Caco-2 (cell line): Measurements from ENCODE around the gene VEPH1. TPM values are rescaled to one million over a fixed set of nuclear protein-coding genes. Genes with fewer than 3 reads are reported as not detected.

ENCODE experiments used
- BruUV-seq: library from RNA; stranded (reverse); fragments of 400-500 nt; replicated peaks from 2 replicates; lab custom pipeline; 2021; lab: Mats Ljungman, UMichigan
- CTCF ChIA-PET: fragments of 300-600 bp; sonication (Branson Sonifier 250); formaldehyde crosslinking; loops from one replicate; lab custom pipeline; 2022; ENCODE audit warnings: antibody characterized with exemption; lab: Charles Lee
- POLR2A ChIA-PET: fragments of 300-600 bp; sonication (Branson Sonifier 250); formaldehyde crosslinking; loops from one replicate; lab custom pipeline; 2022; ENCODE audit warnings: antibody characterized with exemption; lab: Charles Lee
- DNase-seq, 2 experiments: peaks; one replicate each; pipeline versions ENCODE4 v3.0.0 to v3.0.0-alpha.2; 2020 to 2022
- H3K27me3 ChIP-seq: replicated peaks from 2 replicates; pipeline ENCODE4 v1.6.0; 2011; ENCODE audit warnings: low read length; ENCODE audit not compliant: control insufficient read depth, insufficient read depth
- H3K36me3 ChIP-seq: 2 replicates; pipeline ENCODE4 v1.5.1; 2011; ENCODE audit warnings: low read length; ENCODE audit not compliant: control insufficient read depth, insufficient read depth
- H3K4me1 ChIP-seq: fragments of 250-450 bp; sonication (Bioruptor Pico); 2 replicates; pipeline ENCODE4 v1.5.1; 2020; ENCODE audit warnings: mild to moderate bottlenecking
- H3K4me3 ChIP-seq: 2 replicates; pipeline ENCODE4 v1.5.1; 2011; ENCODE audit warnings: low read depth, mild to moderate bottlenecking, control low read depth, low read length
- H3K9me3 ChIP-seq: fragments of 250-450 bp; sonication (Bioruptor Pico); 2 replicates; pipeline ENCODE4 v1.5.1; 2020; ENCODE audit warnings: mild to moderate bottlenecking, moderate library complexity
- H3K27ac Mint-ChIP-seq: one replicate; pipeline ENCODE4 v1.8.0; 2022; ENCODE audit warnings: mixed read lengths; ENCODE audit not compliant: unreplicated experiment
- H3K27me3 Mint-ChIP-seq: one replicate; pipeline ENCODE4 v1.8.0; 2022; ENCODE audit warnings: mixed read lengths; ENCODE audit not compliant: insufficient read depth, unreplicated experiment
- H3K36me3 Mint-ChIP-seq: one replicate; pipeline ENCODE4 v1.8.0; 2022; ENCODE audit warnings: mild to moderate bottlenecking, mixed read lengths; ENCODE audit not compliant: insufficient read depth, unreplicated experiment
- H3K4me1 Mint-ChIP-seq: one replicate; pipeline ENCODE4 v1.8.0; 2022; ENCODE audit warnings: low read depth, mixed read lengths; ENCODE audit not compliant: unreplicated experiment
- H3K4me3 Mint-ChIP-seq: one replicate; pipeline ENCODE4 v1.8.0; 2022; ENCODE audit warnings: mild to moderate bottlenecking, moderate library complexity, mixed read lengths; ENCODE audit not compliant: unreplicated experiment
- H3K9me3 Mint-ChIP-seq: one replicate; pipeline ENCODE4 v1.8.0; 2022; ENCODE audit warnings: mixed read lengths; ENCODE audit not compliant: unreplicated experiment
- intact Hi-C: fragments of 100-400 bp; cut with micrococcal nuclease; formaldehyde crosslinking; loops from one replicate; pipeline ENCODE4 v1.10.0; 2022; ENCODE audit not compliant: unreplicated experiment
- total RNA-seq: library from RNA; stranded (reverse); gene quantifications from 2 replicates; pipeline ENCODE4 v1.2.3, GENCODE V29; 2022
- TF ChIP-seq, protein P1 (sequence below), 2 experiments: fragments of 200-600 bp in 1 of 2; IDR thresholded peaks; 1 replicate in 1 of 2; 2 replicates in 1 of 2; pipeline versions ENCODE4 v1.5.1 to v1.8.0; 2011 to 2022; ENCODE audit warnings: antibody characterized with exemption in 1 of 2, control low read depth in 1 of 2, inconsistent platforms in 1 of 2, low read depth in 1 of 2, low read length in 1 of 2, mild to moderate bottlenecking in 1 of 2, moderate library complexity in 1 of 2; ENCODE audit not compliant: insufficient read depth in 1 of 2, severe bottlenecking in 1 of 2, unreplicated experiment in 1 of 2

VEPH1 gene
- total RNA-seq, 1 experiment from 2014 or later, result 12.0 TPM

DNA sequence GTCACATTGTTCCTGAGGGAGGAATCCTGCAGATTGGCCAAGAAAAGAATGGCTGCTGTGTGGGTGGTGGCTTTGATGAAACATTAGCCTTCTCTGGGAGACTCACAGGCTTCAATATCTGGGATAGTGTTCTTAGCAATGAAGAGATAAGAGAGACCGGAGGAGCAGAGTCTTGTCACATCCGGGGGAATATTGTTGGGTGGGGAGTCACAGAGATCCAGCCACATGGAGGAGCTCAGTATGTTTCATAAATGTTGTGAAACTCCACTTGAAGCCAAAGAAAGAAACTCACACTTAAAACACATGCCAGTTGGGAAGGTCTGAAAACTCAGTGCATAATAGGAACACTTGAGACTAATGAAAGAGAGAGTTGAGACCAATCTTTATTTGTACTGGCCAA is 60.5 kb downstream of the VEPH1 start:
- TF ChIP-seq, protein P1, sequence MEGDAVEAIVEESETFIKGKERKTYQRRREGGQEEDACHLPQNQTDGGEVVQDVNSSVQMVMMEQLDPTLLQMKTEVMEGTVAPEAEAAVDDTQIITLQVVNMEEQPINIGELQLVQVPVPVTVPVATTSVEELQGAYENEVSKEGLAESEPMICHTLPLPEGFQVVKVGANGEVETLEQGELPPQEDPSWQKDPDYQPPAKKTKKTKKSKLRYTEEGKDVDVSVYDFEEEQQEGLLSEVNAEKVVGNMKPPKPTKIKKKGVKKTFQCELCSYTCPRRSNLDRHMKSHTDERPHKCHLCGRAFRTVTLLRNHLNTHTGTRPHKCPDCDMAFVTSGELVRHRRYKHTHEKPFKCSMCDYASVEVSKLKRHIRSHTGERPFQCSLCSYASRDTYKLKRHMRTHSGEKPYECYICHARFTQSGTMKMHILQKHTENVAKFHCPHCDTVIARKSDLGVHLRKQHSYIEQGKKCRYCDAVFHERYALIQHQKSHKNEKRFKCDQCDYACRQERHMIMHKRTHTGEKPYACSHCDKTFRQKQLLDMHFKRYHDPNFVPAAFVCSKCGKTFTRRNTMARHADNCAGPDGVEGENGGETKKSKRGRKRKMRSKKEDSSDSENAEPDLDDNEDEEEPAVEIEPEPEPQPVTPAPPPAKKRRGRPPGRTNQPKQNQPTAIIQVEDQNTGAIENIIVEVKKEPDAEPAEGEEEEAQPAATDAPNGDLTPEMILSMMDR (IDR thresholded peaks at IDR 0.05; ENCODE audit: insufficient read depth in 1 of 2, low read depth in 1 of 2, low read length in 1 of 2, severe bottlenecking in 1 of 2, unreplicated experiment in 1 of 2), result no peak
- Histone ChIP-seq H3K4me1 (0 out of 2 replicates have a peak, but pooled peaks cover 7% of the 10 kb centered on the region), H3K27me3 (no peaks in the 10 kb centered on the region), H3K36me3 (no peaks in the 10 kb centered on the region), H3K4me3 (no peak overlapping the region), H3K9me3 (no peaks in the 10 kb centered on the region)
- ChIA-PET POLR2A (no interaction called here), CTCF (no interaction called here)
- BruUV-seq, result no TSS peak
- H3K36me3 Mint-ChIP-seq, result no peaks in the 10 kb centered on the region
- H3K27me3 Mint-ChIP-seq, result no peaks in the 10 kb centered on the region
- no peak overlapping the region for H3K4me3 Mint-ChIP-seq
- no peak overlapping the region for H3K27ac Mint-ChIP-seq
- intact Hi-C loops, result loop anchor here (10.0 kb wide), 3 partner anchors 88 to 238 kb away; no protein-coding TSS in a partner anchor
- H3K9me3 Mint-ChIP-seq, result no peaks in the 10 kb centered on the region
- DNase-seq, result no peak
- H3K4me1 Mint-ChIP-seq, result no peaks in the 10 kb centered on the region

DNA sequence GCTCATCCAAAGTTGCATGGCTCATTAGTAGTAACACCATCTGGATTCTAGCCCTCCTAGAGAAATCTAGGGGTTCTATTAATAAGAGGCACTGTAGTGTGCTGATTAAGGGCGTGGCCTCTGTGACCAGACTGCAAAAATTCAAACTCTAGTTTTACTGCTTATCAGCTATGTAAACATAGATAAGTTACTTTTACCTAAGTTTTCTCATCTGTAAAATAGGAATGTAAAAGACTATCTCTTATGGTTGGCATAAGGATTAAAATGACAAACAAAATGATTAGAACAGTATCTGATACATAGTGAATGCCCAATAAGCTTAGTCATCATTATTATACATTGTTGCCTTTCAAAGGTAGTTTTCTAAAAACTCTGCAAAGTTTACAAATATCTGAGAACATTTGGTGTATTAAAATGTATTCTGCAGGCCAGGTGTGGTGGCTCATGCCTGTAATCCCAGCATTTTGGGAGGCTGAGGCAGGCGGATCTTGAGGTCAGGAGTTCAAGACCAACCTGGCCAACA is 62.1 kb downstream of the VEPH1 start:
- ChIA-PET POLR2A (no interaction called here), CTCF (no interaction called here)
- Mint-ChIP-seq H3K36me3 (no peaks in the 10 kb centered on the region), H3K27me3 (peaks cover 5% of the 10 kb centered on the region), H3K4me1 (peaks cover 6% of the 10 kb centered on the region), H3K4me3 (no peak overlapping the region), H3K27ac (no peak overlapping the region), H3K9me3 (no peaks in the 10 kb centered on the region)
- Histone ChIP-seq H3K36me3 (no peaks in the 10 kb centered on the region), H3K9me3 (no peaks in the 10 kb centered on the region), H3K27me3 (no peaks in the 10 kb centered on the region), H3K4me1 (0 out of 2 replicates have a peak, but pooled peaks cover 7% of the 10 kb centered on the region), H3K4me3 (no peak overlapping the region)
- intact Hi-C loops, result loop anchor here (10.0 kb wide), 3 partner anchors 86 to 236 kb away; no protein-coding TSS in a partner anchor
- TF ChIP-seq, protein P1 (IDR thresholded peaks at IDR 0.05; ENCODE audit: insufficient read depth in 1 of 2, low read depth in 1 of 2, low read length in 1 of 2, severe bottlenecking in 1 of 2, unreplicated experiment in 1 of 2), result no peak
- BruUV-seq, result no TSS peak
- no peak for DNase-seq

DNA sequence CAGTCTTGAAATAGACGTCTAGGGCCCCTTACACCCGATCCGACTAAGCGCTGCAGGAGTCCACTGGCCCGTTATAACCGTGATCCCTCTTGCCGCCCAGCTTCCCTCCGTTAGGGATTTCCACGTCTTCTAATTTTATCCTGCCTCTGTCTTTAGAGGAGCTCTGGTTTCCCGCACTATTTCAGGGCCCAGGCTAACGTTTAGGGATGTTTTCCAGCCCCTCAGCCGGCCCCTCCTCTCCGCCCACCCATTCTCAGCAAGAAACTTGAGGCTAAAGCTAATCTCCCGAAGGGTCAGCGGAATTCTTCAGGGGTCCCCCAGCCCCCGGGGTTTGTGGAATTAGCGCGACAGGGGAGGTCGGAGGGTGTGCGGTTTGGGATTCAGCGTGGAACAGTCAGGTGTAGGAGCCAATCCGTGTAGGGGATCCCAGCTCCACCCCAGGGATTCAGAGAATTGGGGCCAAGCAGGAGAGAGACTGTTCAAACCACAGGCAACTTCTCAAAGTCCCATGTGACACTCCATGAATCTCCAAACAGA is 65.0 kb downstream of the VEPH1 start:
- no peak overlapping the region for H3K27ac Mint-ChIP-seq
- H3K9me3 Mint-ChIP-seq, result no peaks in the 10 kb centered on the region
- Histone ChIP-seq H3K4me1 (0 out of 2 replicates have a peak, but pooled peaks cover 7% of the 10 kb centered on the region), H3K36me3 (no peaks in the 10 kb centered on the region), H3K9me3 (no peaks in the 10 kb centered on the region), H3K4me3 (peak overlapping the region; percentile 35), H3K27me3 (no peaks in the 10 kb centered on the region; the same call in 1 of the 2 replicates)
- CTCF ChIA-PET, result interaction anchor here (0.6 to 0.7 kb wide), 3 partner anchors 18 to 767 kb away, joined by 3 to 4 read pairs (median 3); no protein-coding TSS in a partner anchor
- H3K4me1 Mint-ChIP-seq, result peaks cover 6% of the 10 kb centered on the region
- peaks cover 18% of the 10 kb centered on the region for H3K27me3 Mint-ChIP-seq
- POLR2A ChIA-PET, result no interaction called here
- TF ChIP-seq, protein P1 (IDR thresholded peaks at IDR 0.05; ENCODE audit: insufficient read depth in 1 of 2, low read depth in 1 of 2, low read length in 1 of 2, severe bottlenecking in 1 of 2, unreplicated experiment in 1 of 2), result no peak
- BruUV-seq, result no TSS peak
- intact Hi-C loops, result no loop called here
- DNase-seq, result no peak
- H3K4me3 Mint-ChIP-seq, result peak overlapping the region; percentile 74
- no peaks in the 10 kb centered on the region for H3K36me3 Mint-ChIP-seq
